SW480 (cell line): Measurements from ENCODE around the gene BLTP1.
A peak's percentile ranks its signal among the peaks of the same experiment; 100 is the strongest.
"Not testable (repeated sequence)": the region's sequence is repeated elsewhere in the genome, so short reads cannot be mapped to it uniquely, and the experiment has no call there.

ENCODE experiments used
- DNase-seq: peaks from one replicate; pipeline ENCODE4 v3.0.0-alpha.2; 2016; ENCODE audit warnings: low spot score

Gene BLTP1, protein sequence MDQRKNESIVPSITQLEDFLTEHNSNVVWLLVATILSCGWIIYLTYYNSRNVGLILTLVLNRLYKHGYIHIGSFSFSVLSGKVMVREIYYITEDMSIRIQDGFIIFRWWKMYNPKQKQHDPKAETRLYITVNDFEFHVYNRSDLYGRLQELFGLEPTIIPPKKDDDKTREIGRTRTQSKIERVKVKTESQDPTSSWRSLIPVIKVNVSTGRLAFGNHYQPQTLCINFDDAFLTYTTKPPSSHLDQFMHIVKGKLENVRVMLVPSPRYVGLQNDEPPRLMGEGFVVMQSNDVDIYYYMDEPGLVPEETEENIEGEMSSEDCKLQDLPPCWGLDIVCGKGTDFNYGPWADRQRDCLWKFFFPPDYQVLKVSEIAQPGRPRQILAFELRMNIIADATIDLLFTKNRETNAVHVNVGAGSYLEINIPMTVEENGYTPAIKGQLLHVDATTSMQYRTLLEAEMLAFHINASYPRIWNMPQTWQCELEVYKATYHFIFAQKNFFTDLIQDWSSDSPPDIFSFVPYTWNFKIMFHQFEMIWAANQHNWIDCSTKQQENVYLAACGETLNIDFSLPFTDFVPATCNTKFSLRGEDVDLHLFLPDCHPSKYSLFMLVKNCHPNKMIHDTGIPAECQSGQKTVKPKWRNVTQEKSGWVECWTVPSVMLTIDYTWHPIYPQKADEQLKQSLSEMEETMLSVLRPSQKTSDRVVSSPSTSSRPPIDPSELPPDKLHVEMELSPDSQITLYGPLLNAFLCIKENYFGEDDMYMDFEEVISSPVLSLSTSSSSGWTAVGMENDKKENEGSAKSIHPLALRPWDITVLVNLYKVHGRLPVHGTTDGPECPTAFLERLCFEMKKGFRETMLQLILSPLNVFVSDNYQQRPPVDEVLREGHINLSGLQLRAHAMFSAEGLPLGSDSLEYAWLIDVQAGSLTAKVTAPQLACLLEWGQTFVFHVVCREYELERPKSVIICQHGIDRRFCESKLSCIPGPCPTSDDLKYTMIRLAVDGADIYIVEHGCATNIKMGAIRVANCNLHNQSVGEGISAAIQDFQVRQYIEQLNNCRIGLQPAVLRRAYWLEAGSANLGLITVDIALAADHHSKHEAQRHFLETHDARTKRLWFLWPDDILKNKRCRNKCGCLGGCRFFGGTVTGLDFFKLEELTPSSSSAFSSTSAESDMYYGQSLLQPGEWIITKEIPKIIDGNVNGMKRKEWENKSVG (N-terminal part only)

DNA sequence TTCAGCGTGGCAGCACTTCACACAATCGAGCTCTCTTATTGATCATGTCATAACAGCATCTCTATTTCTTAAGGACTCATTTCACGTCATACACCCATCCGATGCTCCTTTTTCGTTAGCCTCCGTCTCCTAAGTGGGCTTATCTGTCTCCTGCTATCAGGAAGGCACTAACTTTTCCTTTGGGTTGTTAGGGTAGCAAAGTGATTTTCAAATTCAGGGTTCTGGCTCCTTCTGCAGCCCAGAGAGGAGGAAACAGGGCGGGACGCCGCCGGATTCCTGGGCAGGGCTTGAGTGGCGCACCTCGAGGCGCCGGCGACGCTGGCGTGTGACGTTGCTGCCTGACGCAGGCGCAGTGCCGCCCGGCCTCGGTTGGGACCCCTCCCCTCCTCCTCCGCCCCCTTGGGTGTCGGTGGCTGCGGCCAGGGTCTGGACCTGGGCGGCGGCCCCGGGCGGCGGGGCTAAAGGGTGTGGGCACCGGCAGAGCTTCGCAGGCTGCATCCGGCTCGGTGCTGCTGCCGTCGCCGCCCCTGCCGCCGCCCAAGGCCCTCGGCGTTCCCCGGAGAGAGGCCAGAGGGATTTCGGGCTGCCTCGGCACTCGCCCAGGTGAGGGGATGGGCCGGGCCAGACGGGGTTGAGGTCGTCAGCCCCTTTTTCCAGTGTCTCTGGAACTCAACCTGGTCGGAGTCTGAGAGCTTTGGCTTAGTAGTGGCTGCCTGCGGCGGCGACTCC is at the start of gene BLTP1:
TSS of gene BLTP1 (plus strand) at position 350 of the 729 bp plus-strand sequence. CDS start 18,317 bp downstream, outside the sequence.
- peak; percentile 63 for DNase-seq

DNA sequence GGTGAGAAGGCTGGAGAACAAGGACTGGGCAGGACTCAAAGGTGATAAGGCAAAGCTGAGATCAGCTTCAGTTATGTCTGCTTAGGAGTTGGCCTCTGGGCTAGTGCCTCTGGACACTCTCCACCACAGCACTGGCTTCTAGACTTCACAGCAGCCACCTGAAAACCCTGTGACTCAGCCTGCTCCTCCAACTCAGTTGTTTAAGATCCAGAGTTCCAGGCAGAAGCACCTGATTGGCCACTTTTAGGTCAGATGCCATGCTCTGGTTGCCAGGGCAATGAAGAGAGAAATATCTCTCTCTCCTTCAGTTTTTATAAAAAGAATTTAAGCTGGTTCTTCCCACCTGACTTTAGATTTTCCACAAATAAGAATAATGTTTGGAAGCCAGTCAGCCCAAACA is 47.9 kb upstream of the BLTP1 start:
- DNase-seq, result no peak

DNA sequence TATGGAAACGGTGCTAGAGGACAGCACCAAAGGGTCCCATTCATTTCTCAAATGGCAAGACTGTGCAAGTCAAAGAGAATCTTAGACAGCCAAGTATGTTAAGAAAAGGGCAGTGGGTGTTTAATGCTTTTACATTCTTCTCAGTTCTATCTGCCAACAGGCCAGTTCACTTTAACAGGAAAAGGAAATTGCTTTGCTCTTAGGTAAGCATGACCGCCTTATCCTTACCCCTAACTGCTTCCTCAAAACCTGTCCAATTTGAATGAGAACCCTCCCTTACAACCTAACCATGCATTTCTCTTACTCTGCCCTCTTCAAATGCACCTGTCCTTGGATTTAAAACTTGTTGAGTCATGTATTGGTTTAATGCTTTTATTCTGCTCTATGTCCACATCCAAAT is 44.5 kb upstream of the BLTP1 start:
- DNase-seq, result no peak

DNA sequence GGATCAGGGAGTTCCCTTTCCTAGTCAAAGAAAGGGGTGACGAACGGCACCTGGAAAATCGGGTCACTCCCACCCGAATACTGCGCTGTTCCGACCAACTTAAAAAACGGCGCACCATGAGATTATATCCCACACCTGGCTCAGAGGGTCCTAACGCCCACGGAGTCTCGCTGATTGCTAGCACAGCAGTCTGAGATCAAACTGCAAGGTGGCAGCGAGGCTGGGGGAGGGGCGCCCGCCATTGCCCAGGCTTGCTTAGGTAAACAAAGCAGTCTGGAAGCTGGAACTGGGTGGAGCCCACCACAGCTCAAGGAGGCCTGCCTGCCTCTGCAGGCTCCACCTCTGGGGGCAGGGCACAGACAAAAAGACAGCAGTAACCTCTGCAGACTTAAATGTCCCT is 41.8 kb upstream of the BLTP1 start:
- not testable (repeated sequence) for DNase-seq

DNA sequence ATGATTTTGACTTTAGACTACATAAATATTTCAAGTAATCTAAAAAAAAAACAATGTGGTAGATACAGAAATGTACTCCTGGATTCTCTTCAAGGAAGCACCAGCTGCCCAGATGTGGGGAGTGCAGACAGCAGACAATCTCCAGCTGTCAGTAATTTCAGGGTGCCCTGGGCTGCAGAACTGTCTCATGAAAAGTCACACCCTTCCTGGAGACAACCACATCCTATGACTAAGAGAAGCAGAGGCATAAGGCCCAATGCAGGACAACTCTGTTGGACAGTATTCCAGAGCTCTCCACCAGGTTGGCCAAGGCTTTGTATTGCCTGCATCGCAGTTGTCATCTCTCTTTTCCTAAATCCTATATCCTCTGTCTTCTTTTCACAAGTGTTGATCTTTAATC is 34.4 kb upstream of the BLTP1 start:
- DNase-seq, result peak; percentile 19

DNA sequence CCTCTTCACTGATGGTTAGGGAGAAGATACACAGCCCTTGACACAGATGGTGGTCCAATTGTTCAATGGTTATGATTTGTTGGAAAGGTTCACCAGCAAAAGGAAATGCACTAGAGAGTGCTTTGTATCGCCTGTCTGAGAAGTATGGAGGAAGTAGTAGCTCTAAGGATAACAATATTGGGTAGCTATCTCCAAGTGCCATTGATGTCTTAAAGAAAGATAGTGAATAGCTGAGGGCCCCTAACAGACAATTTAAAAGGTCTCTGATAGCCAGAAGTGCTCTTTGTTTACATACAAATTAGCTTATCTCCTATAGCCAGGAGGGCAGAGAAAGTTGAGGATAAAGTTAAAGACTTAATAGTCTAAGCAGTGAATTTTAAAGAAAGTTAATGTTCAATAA is 33.9 kb upstream of the BLTP1 start:
- DNase-seq, result no peak

DNA sequence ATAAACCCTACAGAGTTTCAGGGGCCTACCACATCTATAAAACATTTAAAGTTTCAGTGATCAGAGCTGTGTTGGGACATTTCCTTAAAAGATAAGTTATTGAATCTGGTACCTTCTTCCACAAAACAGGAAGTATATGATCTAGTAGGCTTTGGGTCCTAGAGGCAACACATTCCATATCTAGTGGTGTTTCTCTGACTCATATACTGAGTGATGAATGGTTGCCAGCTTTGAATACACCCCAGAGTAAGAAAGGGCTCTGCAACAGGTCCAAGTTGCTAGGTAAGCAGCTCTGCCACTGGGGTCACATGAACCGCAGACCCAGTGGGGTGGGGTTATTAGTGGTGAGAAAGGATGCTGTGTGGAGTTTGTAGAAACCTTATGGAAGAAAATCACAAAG is 32.4 kb upstream of the BLTP1 start:
- no peak for DNase-seq

DNA sequence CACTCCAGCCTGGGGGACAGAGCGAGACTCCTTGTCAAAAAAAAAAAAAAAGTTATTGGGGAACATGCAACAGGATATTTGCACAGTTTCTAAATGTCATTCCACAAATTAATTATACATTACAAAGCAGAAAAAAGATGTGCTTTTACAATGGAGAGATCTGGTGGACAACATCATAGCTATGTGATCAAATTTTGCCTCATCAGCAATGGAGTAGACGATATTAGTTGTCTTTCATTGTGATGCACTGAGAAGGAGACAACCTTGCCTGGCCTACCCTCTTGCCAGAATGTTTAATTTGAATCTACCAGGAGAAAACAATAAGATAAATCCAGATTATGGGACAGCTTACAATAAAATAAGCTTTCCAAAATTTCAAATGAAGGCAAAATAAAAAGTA is 30.5 kb upstream of the BLTP1 start:
- DNase-seq, result no peak

DNA sequence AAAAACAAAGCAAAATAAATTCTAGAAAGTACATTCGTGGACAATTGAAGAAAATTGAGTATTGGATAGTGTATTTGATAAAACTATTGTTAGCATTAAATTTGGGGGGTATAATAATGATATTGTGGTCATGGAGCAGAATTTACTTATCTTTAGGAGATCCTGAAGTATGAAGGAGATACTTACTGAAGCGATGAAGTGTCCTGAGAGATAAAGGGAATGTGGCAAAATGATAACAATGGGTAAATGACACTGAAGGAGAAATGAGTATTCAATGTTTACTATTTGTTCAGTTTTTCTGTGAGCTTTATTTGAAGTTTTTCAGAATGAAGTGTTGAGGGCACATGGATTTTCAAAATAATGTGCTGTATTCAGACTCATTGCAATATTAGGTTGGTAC is 30.0 kb upstream of the BLTP1 start:
- no peak for DNase-seq

DNA sequence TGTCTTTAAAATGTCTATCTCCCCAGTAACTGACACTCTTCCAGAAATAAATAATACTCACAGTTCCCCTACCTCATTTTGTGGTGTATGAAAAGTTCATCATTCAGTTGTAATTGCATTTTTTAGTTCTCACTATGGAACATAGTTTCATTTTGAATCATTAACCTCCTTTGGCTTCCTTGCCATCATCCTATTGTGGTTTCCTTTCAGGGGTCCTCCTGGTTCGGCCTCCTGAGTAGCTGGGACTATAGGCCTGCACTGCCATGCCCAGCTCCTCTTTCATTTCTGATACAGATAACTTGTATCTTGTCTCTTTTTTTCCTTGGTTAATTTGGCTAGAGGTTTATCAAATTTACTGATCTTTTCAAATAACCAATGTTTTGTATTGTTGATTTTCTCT is 23.1 kb upstream of the BLTP1 start:
- DNase-seq, result no peak

DNA sequence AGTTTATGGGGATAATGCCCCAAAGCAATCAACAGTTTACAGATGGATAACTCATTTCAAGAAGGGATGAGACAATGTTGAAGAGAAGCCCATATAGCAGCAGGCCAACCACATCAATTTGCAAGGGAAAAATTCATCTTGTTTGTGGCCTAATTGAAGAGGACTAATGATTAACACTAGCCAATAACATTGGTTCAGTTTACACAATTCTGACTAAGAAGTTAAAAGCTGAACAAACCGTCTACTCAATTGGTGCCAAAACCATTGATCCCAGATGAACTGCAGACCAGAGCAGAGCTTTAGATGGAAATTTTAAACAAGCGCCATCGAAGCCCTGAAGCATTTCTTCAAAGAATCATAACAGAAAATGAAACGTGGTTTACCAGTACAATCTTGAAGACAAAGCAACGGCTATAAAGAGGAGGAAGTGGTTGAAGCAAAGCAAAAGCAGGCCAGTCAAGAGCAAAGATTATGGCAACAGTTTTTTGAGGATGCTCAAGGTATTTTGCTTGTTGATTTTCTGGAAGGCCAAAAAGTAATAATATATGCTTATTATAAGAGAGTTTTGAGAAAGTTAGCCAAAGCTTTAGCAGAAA is 20.5 kb upstream of the BLTP1 start:
- DNase-seq, result no peak

DNA sequence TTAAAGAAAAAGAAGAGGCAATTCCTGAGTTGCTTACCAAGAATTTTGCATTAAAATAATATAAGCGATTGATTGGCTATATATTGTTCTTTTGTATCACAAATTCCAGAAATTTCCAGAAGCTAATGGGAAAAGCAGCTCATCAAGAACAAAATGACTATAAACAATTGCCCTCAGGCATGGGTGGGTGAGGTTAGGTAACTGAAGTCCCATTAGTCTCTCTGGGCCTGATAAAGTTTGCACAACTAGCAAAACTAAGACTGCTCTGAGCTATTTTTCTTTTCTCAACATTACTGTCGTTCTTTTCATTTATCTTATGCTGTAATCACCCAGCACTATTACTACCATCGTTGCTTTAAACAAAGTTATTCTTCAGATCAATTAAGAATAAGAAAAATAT is 19.2 kb upstream of the BLTP1 start:
- DNase-seq, result no peak

DNA sequence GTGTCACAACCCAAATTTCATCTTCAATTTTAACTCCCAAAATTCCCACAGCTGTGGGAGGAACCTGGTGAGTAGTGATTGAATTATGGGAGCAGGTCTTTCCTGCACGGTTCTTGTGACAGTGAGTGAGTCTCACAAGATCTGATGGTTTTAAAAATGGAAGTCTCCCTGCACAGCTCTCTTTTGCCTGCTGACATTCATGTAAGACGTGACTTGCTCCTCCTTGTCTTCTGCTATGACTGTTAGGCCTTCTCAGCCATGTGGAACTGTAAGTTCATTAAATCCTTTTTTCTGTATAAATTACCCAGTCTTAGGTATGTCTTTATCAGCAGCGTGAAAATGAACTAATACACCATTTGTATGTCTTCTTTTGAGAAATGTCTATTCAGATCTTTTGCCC is 13.0 kb upstream of the BLTP1 start:
- no peak for DNase-seq

DNA sequence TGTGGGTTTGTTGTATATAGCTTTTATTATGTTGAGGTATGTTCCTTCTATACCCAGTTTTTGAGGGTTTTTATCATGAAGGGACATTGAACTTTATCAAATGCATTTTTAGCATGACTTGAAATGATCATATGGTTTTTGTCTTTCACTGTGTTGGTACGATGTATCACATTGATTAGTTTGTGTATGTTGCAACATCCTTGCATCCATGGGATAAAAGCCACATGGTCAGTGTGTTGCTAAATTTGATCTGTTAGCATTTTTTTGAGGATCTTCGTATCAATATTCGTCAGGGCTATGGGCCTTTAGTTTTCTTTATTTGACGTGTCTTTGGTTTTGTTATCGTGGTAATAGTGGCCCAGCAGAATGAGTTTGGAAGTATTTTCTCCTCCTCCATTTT is 11.3 kb upstream of the BLTP1 start:
- no peak for DNase-seq

DNA sequence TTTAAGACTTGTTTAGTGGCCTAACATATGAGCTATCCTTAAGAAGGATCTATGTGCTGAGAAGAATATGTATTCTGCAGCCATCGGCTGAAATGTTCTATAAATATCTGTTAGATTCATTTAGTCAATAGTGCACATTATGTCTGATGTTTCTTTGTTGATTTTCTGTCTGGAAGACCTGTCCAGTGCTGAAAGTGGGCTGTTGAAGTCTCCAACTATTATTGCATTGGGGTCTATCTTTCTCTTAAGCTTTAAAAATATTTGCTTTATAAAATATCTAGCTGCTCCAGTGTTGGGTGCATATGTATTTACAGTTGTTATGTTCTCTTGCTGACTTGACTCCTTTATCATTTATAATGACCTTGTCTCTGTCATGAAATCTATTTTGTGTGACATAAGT is 9.4 kb upstream of the BLTP1 start:
- DNase-seq, result no peak

DNA sequence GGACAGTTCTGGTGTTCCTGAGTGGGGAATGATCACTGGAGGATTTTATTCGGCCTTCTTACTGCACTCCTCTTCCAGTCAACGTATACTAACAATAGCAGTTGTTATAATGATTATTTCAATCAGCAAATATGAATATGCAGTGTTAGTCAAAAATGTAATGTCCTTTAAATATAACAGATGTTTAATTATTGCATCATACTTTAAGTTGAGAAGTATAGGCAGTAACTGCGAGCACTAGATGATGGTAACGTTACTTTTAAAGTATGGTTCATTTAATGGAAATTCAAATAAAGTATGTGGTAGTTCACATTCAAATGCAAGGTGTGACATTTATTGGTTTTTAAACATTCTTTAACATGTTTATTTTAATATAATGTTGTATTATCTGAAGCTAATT is 5.5 kb upstream of the BLTP1 start:
- no peak for DNase-seq

DNA sequence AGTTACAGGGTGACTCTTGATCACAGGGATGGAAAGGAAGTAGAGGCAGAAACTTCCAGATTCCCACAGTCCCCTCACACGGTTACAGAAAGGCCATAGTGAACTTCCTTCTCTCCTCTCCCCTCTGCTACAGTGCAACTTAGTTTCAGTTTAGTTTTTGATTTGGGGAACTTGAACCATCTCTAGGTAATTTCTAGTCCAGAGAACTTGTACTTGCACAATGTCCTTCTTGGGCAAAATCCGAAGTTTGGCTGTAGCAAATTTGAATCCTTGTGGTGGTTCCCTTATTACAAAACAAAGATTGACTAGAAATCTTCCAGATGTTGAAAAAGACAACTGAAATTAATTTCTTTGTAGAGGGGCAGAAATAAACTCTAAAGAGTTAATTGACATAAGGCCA is 1.2 kb upstream of the BLTP1 start:
- no peak for DNase-seq

DNA sequence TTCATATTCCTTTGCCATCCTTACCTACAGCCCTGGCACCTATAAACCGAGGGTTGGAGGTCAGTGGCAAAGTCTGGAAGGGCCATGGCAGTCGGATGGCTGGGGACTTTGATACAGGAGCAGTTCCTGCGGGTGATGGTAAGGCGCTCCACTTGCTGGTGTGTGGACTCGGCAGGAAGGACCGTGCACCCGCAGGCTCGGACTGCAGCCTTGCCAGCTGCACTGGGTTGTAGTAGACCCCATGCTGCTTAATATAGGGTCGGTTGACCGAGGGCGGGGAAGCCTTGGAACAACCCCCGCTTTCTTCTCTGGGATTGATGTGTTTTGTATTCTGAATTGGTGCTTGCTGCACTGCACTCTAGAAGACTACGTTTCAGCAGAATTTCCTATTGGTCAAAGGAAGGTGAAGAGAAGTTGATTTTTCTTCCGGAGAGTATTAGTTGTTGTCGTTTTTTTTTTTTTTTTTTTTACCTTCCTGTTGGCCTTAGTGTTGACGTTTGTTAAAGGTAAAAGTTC is 638 bp downstream of the BLTP1 start:
- peak; percentile 54 for DNase-seq

DNA sequence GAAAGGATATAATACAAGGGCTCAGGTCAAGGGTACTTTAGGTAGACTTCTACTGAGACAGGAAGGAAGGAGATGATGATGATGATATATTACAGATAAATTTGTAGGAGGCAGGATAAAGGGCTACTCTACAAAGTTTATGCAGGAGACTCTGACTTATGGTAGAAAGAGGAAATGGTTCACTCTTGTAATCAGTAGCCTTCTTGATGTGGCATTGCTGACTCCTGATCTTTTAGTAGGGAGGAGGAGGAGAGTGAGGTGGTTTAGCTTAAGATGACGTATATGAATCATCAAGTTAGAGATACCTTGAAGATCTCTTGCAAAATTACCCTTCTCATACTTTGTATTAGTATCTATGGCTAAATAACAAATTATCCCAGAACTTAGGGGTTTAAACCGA is 4.7 kb downstream of the BLTP1 start:
- no peak for DNase-seq

DNA sequence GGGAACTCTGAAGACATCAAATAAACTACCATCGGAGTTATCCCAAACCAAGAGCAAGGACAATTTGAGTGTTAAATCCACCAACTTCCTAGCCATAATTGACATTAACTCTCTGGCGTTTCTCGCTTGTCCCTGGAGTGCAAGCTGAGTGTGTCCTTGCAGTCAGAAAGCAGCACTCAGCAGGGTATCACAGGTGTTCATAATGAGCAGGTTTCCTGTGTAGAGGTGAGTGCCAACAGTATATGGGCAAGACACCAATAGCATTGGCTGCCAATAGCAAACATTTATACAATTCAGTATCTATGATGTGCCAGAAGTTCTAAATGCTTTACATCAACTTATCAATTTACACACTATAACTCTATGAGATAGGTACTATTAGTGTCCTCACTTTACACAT is 11.2 kb downstream of the BLTP1 start:
- DNase-seq, result no peak

DNA sequence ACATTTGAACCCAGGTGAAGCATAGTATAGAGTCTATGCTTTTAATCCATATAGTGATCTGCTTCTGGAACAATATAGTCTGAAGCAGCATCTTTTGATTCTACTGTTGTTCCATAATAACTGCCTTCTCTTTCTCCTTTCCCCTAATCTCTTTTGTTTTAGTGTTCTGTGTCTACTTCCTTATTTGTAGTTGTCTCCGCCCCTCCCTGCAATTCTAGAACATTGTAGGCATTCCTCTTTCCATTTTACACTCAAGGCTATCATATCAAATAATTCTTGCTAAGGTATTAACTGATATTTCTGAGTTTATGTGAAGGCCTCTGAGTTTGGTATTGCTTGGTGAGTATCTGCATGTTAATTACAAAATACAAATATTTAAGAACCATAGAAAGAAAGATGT is 11.6 kb downstream of the BLTP1 start:
- DNase-seq, result no peak
